ENCODE measurements around the gene SORBS2. TPM values are rescaled to one million over a fixed set of nuclear protein-coding genes. Genes with fewer than 3 reads are reported as not detected.

Gene SORBS2
- total RNA-seq, 4 donors from 2014 or later: 92.7 to 234 (median 122) TPM

DNA sequence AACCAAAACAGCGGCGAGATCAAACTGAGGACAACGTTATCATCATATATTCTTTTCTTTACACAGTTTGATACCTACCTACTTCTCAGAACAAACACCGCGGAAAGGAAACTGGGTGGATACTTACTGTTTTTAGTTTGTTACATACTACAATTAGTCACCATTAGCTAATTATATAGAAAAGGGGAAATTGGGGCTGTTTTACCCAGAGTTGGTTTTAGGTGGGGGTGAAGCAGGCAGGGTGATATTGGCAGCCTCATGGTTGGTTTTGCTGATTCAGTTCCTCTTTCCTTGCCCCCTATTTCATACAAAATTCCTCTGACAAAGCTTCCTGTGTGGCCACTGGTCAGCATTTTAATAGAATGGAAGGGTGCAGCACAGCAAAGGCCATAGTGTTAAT, 77.8 kb downstream of the SORBS2 start:
- no peak for DNase-seq
- no peak for TF ChIP-seq EP300 (IDR thresholded peaks at IDR 0.05; ENCODE audit: low read depth)
- TF ChIP-seq, protein P1, sequence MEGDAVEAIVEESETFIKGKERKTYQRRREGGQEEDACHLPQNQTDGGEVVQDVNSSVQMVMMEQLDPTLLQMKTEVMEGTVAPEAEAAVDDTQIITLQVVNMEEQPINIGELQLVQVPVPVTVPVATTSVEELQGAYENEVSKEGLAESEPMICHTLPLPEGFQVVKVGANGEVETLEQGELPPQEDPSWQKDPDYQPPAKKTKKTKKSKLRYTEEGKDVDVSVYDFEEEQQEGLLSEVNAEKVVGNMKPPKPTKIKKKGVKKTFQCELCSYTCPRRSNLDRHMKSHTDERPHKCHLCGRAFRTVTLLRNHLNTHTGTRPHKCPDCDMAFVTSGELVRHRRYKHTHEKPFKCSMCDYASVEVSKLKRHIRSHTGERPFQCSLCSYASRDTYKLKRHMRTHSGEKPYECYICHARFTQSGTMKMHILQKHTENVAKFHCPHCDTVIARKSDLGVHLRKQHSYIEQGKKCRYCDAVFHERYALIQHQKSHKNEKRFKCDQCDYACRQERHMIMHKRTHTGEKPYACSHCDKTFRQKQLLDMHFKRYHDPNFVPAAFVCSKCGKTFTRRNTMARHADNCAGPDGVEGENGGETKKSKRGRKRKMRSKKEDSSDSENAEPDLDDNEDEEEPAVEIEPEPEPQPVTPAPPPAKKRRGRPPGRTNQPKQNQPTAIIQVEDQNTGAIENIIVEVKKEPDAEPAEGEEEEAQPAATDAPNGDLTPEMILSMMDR (IDR thresholded peaks at IDR 0.05): no peak
- peak overlapping the region; percentile 67 to 84 (median 72) for H3K27ac ChIP-seq
- 74 to 75% methylated on average over 5 of the region's 5 CpGs for WGBS, 2 donors (ENCODE audit: low coverage in 1 of 2)
- in situ Hi-C loops (cut with MboI; ENCODE audit: low pct_ligation_motif_present in 1 of 4, low pct_unique_long_range_greater_than_20kb in 1 of 4, low sequenced_read_pairs in 3 of 4): no loop called here
- peaks cover 0 to 40% (median 8%) of the 10 kb centered on the region in 4 donors for H3K4me1 ChIP-seq
- H3K36me3 ChIP-seq: no peaks in the 10 kb centered on the region
- intact Hi-C loops (cut with DNase I; ENCODE audit: low total_unique reads): no loop called here
- H3K4me3 ChIP-seq: no peak overlapping the region
- no peaks in the 10 kb centered on the region for H3K27me3 ChIP-seq
- H3K9me3 ChIP-seq: no peaks in the 10 kb centered on the region

DNA sequence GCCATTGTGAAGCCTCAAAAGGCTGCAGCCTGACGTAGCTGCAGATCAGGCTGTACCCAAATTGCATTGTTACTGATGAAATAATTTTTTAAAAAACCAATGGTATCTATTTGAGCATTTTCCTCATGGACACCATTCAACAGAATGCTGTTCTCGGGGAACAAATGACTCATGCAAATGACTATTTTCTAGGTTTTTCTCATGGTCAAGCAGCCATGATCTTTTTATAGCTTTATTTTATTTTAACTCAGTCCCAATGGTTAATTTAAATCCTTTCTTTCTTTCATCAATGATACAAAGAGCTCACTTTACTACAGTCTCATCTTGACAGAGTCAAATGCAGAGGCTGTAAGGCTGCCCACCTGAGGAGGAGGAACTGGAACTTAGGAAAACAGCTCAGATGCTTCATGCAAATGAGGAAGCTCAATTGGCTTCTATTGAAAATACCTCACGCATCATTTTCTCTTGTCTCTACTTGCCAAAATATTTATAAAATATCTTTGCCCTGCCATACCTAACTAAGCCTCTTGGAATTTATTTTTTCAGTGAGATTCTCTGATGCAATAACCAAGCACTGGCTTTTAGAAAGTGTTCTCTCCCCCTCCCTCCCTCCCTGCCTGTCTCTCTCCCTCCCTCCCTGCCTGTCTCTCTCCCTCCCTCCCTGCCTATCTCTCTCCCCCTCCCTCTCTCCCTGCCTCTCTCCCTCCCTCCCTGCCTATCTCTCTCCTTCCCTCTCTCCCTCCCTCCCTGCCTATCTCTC, 81.0 kb downstream of the SORBS2 start:
- intact Hi-C loops (cut with DNase I; ENCODE audit: low total_unique reads): no loop called here
- TF ChIP-seq, protein P1 (IDR thresholded peaks at IDR 0.05): peak in 3 of 5 experiments; percentile 11 to 22 (median 21)
- TF ChIP-seq EP300 (IDR thresholded peaks at IDR 0.05; ENCODE audit: low read depth): no peak
- Histone ChIP-seq H3K4me1 (peaks cover 0 to 33% (median 6%) of the 10 kb centered on the region in 4 donors), H3K4me3 (no peak overlapping the region), H3K9me3 (no peaks in the 10 kb centered on the region), H3K36me3 (no peaks in the 10 kb centered on the region), H3K27ac (peak overlapping the region; percentile 52 to 84 (median 65)), H3K27me3 (no peaks in the 10 kb centered on the region)
- WGBS, 2 donors (ENCODE audit: low coverage in 1 of 2): 60 to 75% methylated on average over 2 to 3 of the region's 3 CpGs
- in situ Hi-C loops (cut with MboI; ENCODE audit: low pct_ligation_motif_present in 1 of 4, low pct_unique_long_range_greater_than_20kb in 1 of 4, low sequenced_read_pairs in 3 of 4): no loop called here
- DNase-seq: no peak

- Histone ChIP-seq H3K4me3 (no peak overlapping the region), H3K36me3 (no peaks in the 10 kb centered on the region), H3K27ac (peak overlapping the region; percentile 52 to 84 (median 65)), H3K27me3 (no peaks in the 10 kb centered on the region), H3K9me3 (no peaks in the 10 kb centered on the region), H3K4me1 (peaks cover 0 to 28% (median 6%) of the 10 kb centered on the region in 4 donors)
- WGBS, 2 donors (ENCODE audit: low coverage in 1 of 2): 78% methylated on average over 4 of the region's 4 CpGs; no CpG with 5 or more reads in 1 of the 2 donors
- TF ChIP-seq EP300 (IDR thresholded peaks at IDR 0.05; ENCODE audit: low read depth) (no peak), POLR2A (IDR thresholded peaks at IDR 0.05) (no peak), POLR2AphosphoS5 (IDR thresholded peaks at IDR 0.05) (no peak)
- TF ChIP-seq, protein P1 (IDR thresholded peaks at IDR 0.05): no peak
- intact Hi-C loops (cut with DNase I; ENCODE audit: low total_unique reads) (no loop called here), in situ Hi-C loops (cut with MboI; ENCODE audit: low pct_ligation_motif_present in 1 of 4, low pct_unique_long_range_greater_than_20kb in 1 of 4, low sequenced_read_pairs in 3 of 4) (no loop called here)
- no peak for DNase-seq
Observed at GRCh38 chr4:185730387-185730786, 81.6 kb downstream of the SORBS2 start.

DNA sequence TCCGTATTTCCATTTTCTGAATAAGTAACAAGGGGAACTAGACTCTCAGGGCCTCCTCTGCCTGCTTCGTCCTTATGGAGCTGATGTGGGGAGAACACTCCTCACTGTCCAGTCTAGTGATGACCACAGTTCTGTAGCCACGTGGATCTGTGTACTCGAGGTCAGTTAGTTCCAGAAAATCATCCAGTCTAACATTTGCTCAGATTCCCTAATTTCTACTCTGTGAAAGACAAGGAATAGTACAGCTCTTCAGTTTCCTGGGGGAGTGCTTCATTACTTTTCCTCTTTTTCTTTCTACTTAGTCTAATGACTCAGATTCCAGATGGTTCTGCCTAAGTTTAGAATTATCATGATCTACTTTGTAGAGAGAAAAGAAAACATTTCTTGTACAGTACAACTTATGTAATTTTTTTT, 82.6 kb downstream of the SORBS2 start:
- DNase-seq: no peak
- in situ Hi-C loops (cut with MboI; ENCODE audit: low pct_ligation_motif_present in 1 of 4, low pct_unique_long_range_greater_than_20kb in 1 of 4, low sequenced_read_pairs in 3 of 4) (no loop called here), intact Hi-C loops (cut with DNase I; ENCODE audit: low total_unique reads) (no loop called here)
- 80 to 84% methylated on average over 3 to 4 of the region's 4 CpGs for WGBS, 2 donors (ENCODE audit: low coverage in 1 of 2)
- Histone ChIP-seq H3K27me3 (no peaks in the 10 kb centered on the region), H3K27ac (peak overlapping the region; percentile 14 to 71 (median 50)), H3K4me3 (no peak overlapping the region), H3K9me3 (no peaks in the 10 kb centered on the region), H3K36me3 (no peaks in the 10 kb centered on the region), H3K4me1 (peaks cover 0 to 21% (median 6%) of the 10 kb centered on the region in 4 donors)
- TF ChIP-seq EP300 (IDR thresholded peaks at IDR 0.05; ENCODE audit: low read depth) (no peak), POLR2AphosphoS5 (IDR thresholded peaks at IDR 0.05) (no peak), POLR2A (IDR thresholded peaks at IDR 0.05) (no peak)
- TF ChIP-seq, protein P1 (IDR thresholded peaks at IDR 0.05): no peak

All from transverse colon (tissue), 4 donors.